ENCODE data around the gene ING2.

ING2 gene

GRCh38 chr4:183532821-183533220, 28.0 kb downstream of the ING2 start:
- Histone ChIP-seq H3K4me2 (ENCODE audit: low read length) (no peak overlapping the region), H3K27ac (ENCODE audit: low read depth, low read length) (no peak overlapping the region), H3K56ac (ENCODE audit: low read length) (no peak overlapping the region), H2BK5ac (ENCODE audit: low read length) (no peak overlapping the region), H4K8ac (ENCODE audit: low read depth, low read length) (no peak overlapping the region), H3K4me1 (ENCODE audit: control insufficient read depth, low read depth, low read length) (no peaks in the 10 kb centered on the region), H4K5ac (ENCODE audit: low read length) (no peak overlapping the region), H3K23ac (ENCODE audit: low read length) (no peak overlapping the region), H2BK15ac (replicated peaks; ENCODE audit: low read depth) (no peak overlapping the region), H3K27me3 (ENCODE audit: insufficient read depth, low read length, poor library complexity) (no peaks in the 10 kb centered on the region), H3K79me2 (ENCODE audit: control insufficient read depth, insufficient read depth, low read length) (no peaks in the 10 kb centered on the region), H3K18ac (ENCODE audit: low read length) (no peak overlapping the region), H3K4me3 (ENCODE audit: low read length) (no peak overlapping the region), H3K9ac (ENCODE audit: low read length) (no peak overlapping the region), H3K36me3 (ENCODE audit: control insufficient read depth, insufficient read depth, low read length) (no peaks in the 10 kb centered on the region), H2AK5ac (ENCODE audit: low read length) (no peak overlapping the region), H3K79me1 (ENCODE audit: low read length) (no peaks in the 10 kb centered on the region), H2BK120ac (ENCODE audit: low read depth, low read length) (no peak overlapping the region), H3K4ac (ENCODE audit: low read depth, low read length) (no peak overlapping the region)
- no peak for DNase-seq
- WGBS (ENCODE audit: extremely low coverage, insufficient coverage, low lambda C conversion rate), result no CpG with 5 or more reads among the region's 4 CpGs

DNA sequence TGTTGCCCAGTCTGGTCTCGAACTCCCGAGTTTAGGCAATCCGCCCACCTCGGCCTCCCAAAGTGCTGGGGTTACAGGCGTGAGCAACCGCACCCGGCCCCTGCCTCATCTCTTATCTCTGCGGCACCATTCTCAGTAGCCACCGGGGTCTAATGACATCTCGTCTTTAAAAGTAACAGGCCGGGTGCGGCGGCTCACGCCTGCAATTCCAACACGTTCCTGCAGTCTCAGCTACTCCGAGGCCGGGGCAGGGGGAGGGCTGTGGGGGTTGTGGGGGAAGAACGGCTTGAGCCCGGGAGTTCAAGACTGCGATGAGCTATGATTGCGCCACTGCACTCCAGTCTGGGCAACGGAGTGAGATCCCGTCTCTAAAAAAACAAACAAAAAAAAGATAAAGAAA, 28.8 kb downstream of the ING2 start:
- no peak overlapping the region for H2BK5ac ChIP-seq (ENCODE audit: low read length)
- no peak overlapping the region for H2BK15ac ChIP-seq (replicated peaks; ENCODE audit: low read depth)
- H3K9ac ChIP-seq (ENCODE audit: low read length), result no peak overlapping the region
- no peak overlapping the region for H3K56ac ChIP-seq (ENCODE audit: low read length)
- no peak overlapping the region for H3K27ac ChIP-seq (ENCODE audit: low read depth, low read length)
- no peak overlapping the region for H4K8ac ChIP-seq (ENCODE audit: low read depth, low read length)
- no peak overlapping the region for H3K4ac ChIP-seq (ENCODE audit: low read depth, low read length)
- no peak overlapping the region for H3K18ac ChIP-seq (ENCODE audit: low read length)
- no peak overlapping the region for H4K5ac ChIP-seq (ENCODE audit: low read length)
- H3K79me2 ChIP-seq (ENCODE audit: control insufficient read depth, insufficient read depth, low read length), result no peaks in the 10 kb centered on the region
- H3K4me2 ChIP-seq (ENCODE audit: low read length), result no peak overlapping the region
- no peak overlapping the region for H2AK5ac ChIP-seq (ENCODE audit: low read length)
- DNase-seq, result peak; percentile 49
- H3K27me3 ChIP-seq (ENCODE audit: insufficient read depth, low read length, poor library complexity), result no peaks in the 10 kb centered on the region
- H3K79me1 ChIP-seq (ENCODE audit: low read length), result no peaks in the 10 kb centered on the region
- H3K36me3 ChIP-seq (ENCODE audit: control insufficient read depth, insufficient read depth, low read length), result no peaks in the 10 kb centered on the region
- H3K23ac ChIP-seq (ENCODE audit: low read length), result no peak overlapping the region
- H2BK120ac ChIP-seq (ENCODE audit: low read depth, low read length), result no peak overlapping the region
- no peak overlapping the region for H3K4me3 ChIP-seq (ENCODE audit: low read length)
- no peaks in the 10 kb centered on the region for H3K4me1 ChIP-seq (ENCODE audit: control insufficient read depth, low read depth, low read length)
- no CpG with 5 or more reads among the region's 23 CpGs for WGBS (ENCODE audit: extremely low coverage, insufficient coverage, low lambda C conversion rate)

DNA sequence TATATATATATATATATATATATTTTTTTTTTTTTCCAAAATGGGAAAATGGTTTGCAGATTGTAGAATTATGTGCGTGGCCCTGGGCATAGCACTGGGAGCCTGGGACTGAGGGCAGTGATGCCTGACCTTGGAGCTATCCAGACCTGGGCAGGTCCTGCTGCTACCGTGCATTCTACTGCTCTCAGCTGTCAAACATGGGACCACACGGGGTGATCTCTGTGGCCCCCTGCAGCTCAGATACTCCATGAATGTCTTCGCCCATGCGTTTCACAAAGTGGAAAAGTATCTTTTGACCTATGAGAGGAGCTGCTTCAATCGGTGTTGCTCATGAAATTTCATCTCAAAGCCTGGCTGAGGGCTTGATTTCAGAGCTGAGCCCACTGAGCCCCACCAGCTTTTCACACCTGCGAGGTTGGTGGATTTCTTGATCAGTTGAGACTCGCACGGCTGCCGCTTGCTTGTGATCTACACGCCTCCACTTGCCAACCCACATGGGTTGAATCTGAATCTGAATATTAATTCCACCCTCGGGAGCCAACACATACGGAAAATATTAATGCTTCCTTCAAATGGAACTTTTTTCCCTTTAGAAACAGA, 35.7 kb downstream of the ING2 start:
- peak; percentile 37 for DNase-seq
- Histone ChIP-seq H3K4me3 (ENCODE audit: low read length) (no peak overlapping the region), H3K18ac (ENCODE audit: low read length) (no peak overlapping the region), H3K4ac (ENCODE audit: low read depth, low read length) (no peak overlapping the region), H2BK5ac (ENCODE audit: low read length) (no peak overlapping the region), H3K4me1 (ENCODE audit: control insufficient read depth, low read depth, low read length) (no peaks in the 10 kb centered on the region), H3K23ac (ENCODE audit: low read length) (no peak overlapping the region), H3K36me3 (ENCODE audit: control insufficient read depth, insufficient read depth, low read length) (no peaks in the 10 kb centered on the region), H3K56ac (ENCODE audit: low read length) (no peak overlapping the region), H3K9ac (ENCODE audit: low read length) (no peak overlapping the region), H3K4me2 (ENCODE audit: low read length) (no peak overlapping the region), H4K8ac (ENCODE audit: low read depth, low read length) (no peak overlapping the region), H3K79me1 (ENCODE audit: low read length) (no peaks in the 10 kb centered on the region), H3K27me3 (ENCODE audit: insufficient read depth, low read length, poor library complexity) (no peaks in the 10 kb centered on the region), H3K27ac (ENCODE audit: low read depth, low read length) (no peak overlapping the region), H3K79me2 (ENCODE audit: control insufficient read depth, insufficient read depth, low read length) (no peaks in the 10 kb centered on the region), H4K5ac (ENCODE audit: low read length) (no peak overlapping the region), H2AK5ac (ENCODE audit: low read length) (no peak overlapping the region), H2BK120ac (ENCODE audit: low read depth, low read length) (no peak overlapping the region), H2BK15ac (replicated peaks; ENCODE audit: low read depth) (no peak overlapping the region)
- WGBS (ENCODE audit: extremely low coverage, insufficient coverage, low lambda C conversion rate), result no CpG with 5 or more reads among the region's 13 CpGs

- no peak overlapping the region for H2BK120ac ChIP-seq (ENCODE audit: low read depth, low read length)
- H3K4me2 ChIP-seq (ENCODE audit: low read length), result no peak overlapping the region
- H3K23ac ChIP-seq (ENCODE audit: low read length), result no peak overlapping the region
- H2BK15ac ChIP-seq (replicated peaks; ENCODE audit: low read depth), result no peak overlapping the region
- no peak overlapping the region for H3K4me3 ChIP-seq (ENCODE audit: low read length)
- no peak overlapping the region for H4K8ac ChIP-seq (ENCODE audit: low read depth, low read length)
- H3K4ac ChIP-seq (ENCODE audit: low read depth, low read length), result no peak overlapping the region
- WGBS (ENCODE audit: extremely low coverage, insufficient coverage, low lambda C conversion rate), result no CpG with 5 or more reads among the region's 13 CpGs
- H3K18ac ChIP-seq (ENCODE audit: low read length), result no peak overlapping the region
- no peak overlapping the region for H3K27ac ChIP-seq (ENCODE audit: low read depth, low read length)
- no peaks in the 10 kb centered on the region for H3K79me2 ChIP-seq (ENCODE audit: control insufficient read depth, insufficient read depth, low read length)
- no peaks in the 10 kb centered on the region for H3K4me1 ChIP-seq (ENCODE audit: control insufficient read depth, low read depth, low read length)
- H2BK5ac ChIP-seq (ENCODE audit: low read length), result no peak overlapping the region
- H3K27me3 ChIP-seq (ENCODE audit: insufficient read depth, low read length, poor library complexity), result no peaks in the 10 kb centered on the region
- H3K79me1 ChIP-seq (ENCODE audit: low read length), result no peaks in the 10 kb centered on the region
- no peak overlapping the region for H3K9ac ChIP-seq (ENCODE audit: low read length)
- no peaks in the 10 kb centered on the region for H3K36me3 ChIP-seq (ENCODE audit: control insufficient read depth, insufficient read depth, low read length)
- peak; percentile 43 for DNase-seq
- H3K56ac ChIP-seq (ENCODE audit: low read length), result no peak overlapping the region
- no peak overlapping the region for H2AK5ac ChIP-seq (ENCODE audit: low read length)
- no peak overlapping the region for H4K5ac ChIP-seq (ENCODE audit: low read length)
Measured at GRCh38 chr4:183541010-183541751, 36.3 kb downstream of the ING2 start.

DNA sequence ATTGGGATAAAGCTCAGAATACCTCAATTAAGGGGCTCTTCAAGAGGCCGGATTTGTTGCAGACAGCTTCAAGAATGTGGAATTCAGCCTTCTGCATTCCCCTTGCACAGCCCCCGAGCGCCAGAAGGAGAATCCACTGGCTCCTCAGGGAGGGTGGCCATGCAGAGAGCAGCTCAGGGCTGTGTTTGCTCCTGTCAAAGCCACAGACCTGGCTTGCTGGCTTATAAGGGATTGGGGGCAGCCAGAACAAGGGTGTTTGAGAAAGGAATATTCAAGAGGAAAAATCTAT, 36.8 kb downstream of the ING2 start:
- Histone ChIP-seq H3K4me1 (ENCODE audit: control insufficient read depth, low read depth, low read length) (no peaks in the 10 kb centered on the region), H3K27me3 (ENCODE audit: insufficient read depth, low read length, poor library complexity) (no peaks in the 10 kb centered on the region), H3K4me3 (ENCODE audit: low read length) (no peak overlapping the region), H3K18ac (ENCODE audit: low read length) (no peak overlapping the region), H3K4ac (ENCODE audit: low read depth, low read length) (no peak overlapping the region), H2BK120ac (ENCODE audit: low read depth, low read length) (no peak overlapping the region), H3K56ac (ENCODE audit: low read length) (no peak overlapping the region), H4K5ac (ENCODE audit: low read length) (no peak overlapping the region), H3K79me2 (ENCODE audit: control insufficient read depth, insufficient read depth, low read length) (no peaks in the 10 kb centered on the region), H3K9ac (ENCODE audit: low read length) (no peak overlapping the region), H3K79me1 (ENCODE audit: low read length) (no peaks in the 10 kb centered on the region), H3K23ac (ENCODE audit: low read length) (no peak overlapping the region), H3K4me2 (ENCODE audit: low read length) (no peak overlapping the region), H4K8ac (ENCODE audit: low read depth, low read length) (no peak overlapping the region), H3K27ac (ENCODE audit: low read depth, low read length) (no peak overlapping the region), H2BK15ac (replicated peaks; ENCODE audit: low read depth) (no peak overlapping the region), H2BK5ac (ENCODE audit: low read length) (no peak overlapping the region), H3K36me3 (ENCODE audit: control insufficient read depth, insufficient read depth, low read length) (no peaks in the 10 kb centered on the region), H2AK5ac (ENCODE audit: low read length) (no peak overlapping the region)
- peak; percentile 91 for DNase-seq
- WGBS (ENCODE audit: extremely low coverage, insufficient coverage, low lambda C conversion rate), result no CpG with 5 or more reads among the region's 3 CpGs

GRCh38 chr4:183543435-183543834, 38.6 kb downstream of the ING2 start:
- Histone ChIP-seq H3K23ac (ENCODE audit: low read length) (no peak overlapping the region), H2BK5ac (ENCODE audit: low read length) (no peak overlapping the region), H3K4me2 (ENCODE audit: low read length) (no peak overlapping the region), H3K4ac (ENCODE audit: low read depth, low read length) (no peak overlapping the region), H2BK15ac (replicated peaks; ENCODE audit: low read depth) (no peak overlapping the region), H4K8ac (ENCODE audit: low read depth, low read length) (no peak overlapping the region), H3K36me3 (ENCODE audit: control insufficient read depth, insufficient read depth, low read length) (no peaks in the 10 kb centered on the region), H3K4me3 (ENCODE audit: low read length) (no peak overlapping the region), H4K5ac (ENCODE audit: low read length) (no peak overlapping the region), H3K79me2 (ENCODE audit: control insufficient read depth, insufficient read depth, low read length) (no peaks in the 10 kb centered on the region), H3K79me1 (ENCODE audit: low read length) (no peaks in the 10 kb centered on the region), H3K18ac (ENCODE audit: low read length) (no peak overlapping the region), H3K4me1 (ENCODE audit: control insufficient read depth, low read depth, low read length) (no peaks in the 10 kb centered on the region), H3K27me3 (ENCODE audit: insufficient read depth, low read length, poor library complexity) (no peaks in the 10 kb centered on the region), H2AK5ac (ENCODE audit: low read length) (no peak overlapping the region), H2BK120ac (ENCODE audit: low read depth, low read length) (no peak overlapping the region), H3K27ac (ENCODE audit: low read depth, low read length) (no peak overlapping the region), H3K56ac (ENCODE audit: low read length) (no peak overlapping the region), H3K9ac (ENCODE audit: low read length) (no peak overlapping the region)
- DNase-seq, result no peak
- WGBS (ENCODE audit: extremely low coverage, insufficient coverage, low lambda C conversion rate), result no CpG with 5 or more reads among the region's 2 CpGs
